GM12875 (cell line): ENCODE data around the gene FMN2.
"Not testable (repeated sequence)": the region's sequence is repeated elsewhere in the genome, so short reads cannot be mapped to it uniquely, and the experiment has no call there.

Experiments
- H3K4me3 ChIP-seq: one replicate; pipeline ENCODE4 v1.5.1; 2011; ENCODE audit warnings: low read depth, low read length, control low read depth
- TF ChIP-seq, protein P1 (sequence below): IDR thresholded peaks from 2 replicates; pipeline ENCODE4 v1.5.1; 2011; ENCODE audit warnings: low read depth, mild to moderate bottlenecking, control low read depth, inconsistent platforms, low read length, moderate library complexity, borderline replicate concordance; ENCODE audit not compliant: insufficient read depth

FMN2 gene

DNA sequence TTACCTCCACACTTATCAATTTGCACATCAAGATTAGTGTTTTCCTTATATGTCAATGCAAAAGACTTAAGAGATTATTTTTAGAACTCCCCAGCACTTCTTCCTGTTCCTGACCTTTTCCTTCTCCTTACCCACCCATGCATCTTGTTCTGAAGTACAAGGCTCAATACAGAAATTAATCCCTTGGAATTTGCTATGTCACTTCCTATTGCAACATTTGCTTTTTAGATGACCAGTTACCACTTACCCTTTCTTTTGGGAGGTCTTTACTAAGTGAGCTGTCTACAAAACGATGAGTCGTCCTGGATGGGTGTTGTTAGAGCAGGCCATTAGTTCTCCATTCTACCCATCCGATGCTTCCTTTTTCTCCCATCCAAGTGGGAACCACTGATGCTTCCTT lies 221.2 kb downstream of the FMN2 start:
- TF ChIP-seq, protein P1, sequence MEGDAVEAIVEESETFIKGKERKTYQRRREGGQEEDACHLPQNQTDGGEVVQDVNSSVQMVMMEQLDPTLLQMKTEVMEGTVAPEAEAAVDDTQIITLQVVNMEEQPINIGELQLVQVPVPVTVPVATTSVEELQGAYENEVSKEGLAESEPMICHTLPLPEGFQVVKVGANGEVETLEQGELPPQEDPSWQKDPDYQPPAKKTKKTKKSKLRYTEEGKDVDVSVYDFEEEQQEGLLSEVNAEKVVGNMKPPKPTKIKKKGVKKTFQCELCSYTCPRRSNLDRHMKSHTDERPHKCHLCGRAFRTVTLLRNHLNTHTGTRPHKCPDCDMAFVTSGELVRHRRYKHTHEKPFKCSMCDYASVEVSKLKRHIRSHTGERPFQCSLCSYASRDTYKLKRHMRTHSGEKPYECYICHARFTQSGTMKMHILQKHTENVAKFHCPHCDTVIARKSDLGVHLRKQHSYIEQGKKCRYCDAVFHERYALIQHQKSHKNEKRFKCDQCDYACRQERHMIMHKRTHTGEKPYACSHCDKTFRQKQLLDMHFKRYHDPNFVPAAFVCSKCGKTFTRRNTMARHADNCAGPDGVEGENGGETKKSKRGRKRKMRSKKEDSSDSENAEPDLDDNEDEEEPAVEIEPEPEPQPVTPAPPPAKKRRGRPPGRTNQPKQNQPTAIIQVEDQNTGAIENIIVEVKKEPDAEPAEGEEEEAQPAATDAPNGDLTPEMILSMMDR = no peak
- no peak overlapping the region for H3K4me3 ChIP-seq

DNA sequence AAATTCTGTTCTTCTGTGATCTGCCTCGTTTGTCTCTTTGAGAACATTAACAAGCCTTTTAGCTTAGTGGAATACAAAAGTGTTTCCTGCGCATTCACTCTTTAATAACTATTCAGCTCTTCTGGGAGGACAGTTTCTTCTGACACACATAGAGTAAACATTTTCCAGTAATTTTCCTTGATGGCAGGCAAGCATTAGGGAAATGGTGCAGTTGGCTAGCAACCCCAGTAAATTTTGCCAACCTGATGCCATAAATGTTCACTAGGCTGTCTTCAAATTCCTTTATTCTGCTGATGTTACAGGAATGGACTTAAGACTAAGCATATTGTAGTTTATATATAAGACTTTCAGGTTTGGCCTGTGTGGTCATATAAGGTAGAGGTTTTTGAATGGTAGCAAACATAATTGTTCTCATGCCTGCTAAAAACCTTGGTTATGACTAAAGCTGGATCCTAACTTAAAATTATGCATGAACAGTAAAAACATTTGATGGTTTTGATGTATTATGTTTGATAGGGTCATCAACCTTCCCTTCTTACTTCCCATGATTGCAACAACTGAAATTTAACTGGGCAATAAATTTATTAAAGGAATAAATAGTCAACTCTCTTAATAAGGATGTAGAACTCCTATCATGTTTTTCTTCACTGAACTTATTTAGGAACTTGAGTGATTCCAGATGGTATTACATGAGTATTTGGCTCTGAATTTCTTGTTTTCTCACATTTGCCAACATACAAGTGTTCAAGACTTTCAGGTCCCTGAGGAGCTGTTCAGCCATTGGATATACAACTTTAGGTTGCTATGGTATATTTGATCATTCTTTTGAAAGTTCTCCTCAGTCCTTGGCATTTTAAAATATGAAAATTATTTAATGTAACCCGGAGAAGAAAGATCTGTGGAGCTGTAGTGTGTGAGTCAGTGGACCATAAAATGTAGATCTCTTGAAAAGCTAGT lies 223.4 kb downstream of the FMN2 start:
- no peak overlapping the region for H3K4me3 ChIP-seq
- TF ChIP-seq, protein P1 = no peak

DNA sequence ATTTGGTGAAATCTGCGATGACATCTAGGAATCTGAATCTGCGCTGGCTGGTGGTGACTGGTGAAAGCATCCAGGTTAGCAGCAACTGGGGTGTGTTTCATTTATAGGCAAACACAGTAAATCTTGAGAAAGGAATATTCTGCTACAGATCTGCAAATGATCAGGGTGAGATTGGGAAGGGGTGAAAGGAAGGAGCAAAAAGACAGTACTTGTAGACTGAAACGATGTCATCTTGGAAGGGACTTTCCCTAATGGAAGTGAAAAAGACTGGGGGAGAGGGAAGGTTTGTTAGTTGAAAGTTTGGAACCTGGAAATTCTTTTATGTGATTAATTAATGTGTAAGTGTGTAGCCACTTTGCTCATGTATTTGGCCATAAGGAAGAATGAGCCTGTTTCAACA lies 228.3 kb downstream of the FMN2 start:
- H3K4me3 ChIP-seq = no peak overlapping the region
- TF ChIP-seq, protein P1 = no peak

DNA sequence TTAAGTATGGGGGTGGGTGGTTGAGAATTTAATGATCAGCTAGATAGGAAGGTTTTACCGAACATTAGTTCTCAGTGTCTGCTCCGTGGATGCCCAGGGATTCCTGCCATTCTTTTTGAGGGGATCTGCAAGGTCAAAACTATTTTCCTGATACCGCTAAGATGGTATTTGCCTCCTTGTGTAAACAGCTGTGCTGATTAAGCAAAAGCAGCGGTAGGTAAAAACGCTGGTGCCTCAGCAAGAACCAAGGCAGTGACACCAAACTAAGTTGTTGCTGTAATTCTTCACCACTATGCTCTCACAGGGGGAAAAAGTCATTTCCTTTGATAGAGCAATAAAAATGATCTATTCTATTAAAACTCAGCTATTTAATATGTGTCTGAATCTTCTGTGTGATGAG lies 229.0 kb downstream of the FMN2 start:
- TF ChIP-seq, protein P1 = no peak

DNA sequence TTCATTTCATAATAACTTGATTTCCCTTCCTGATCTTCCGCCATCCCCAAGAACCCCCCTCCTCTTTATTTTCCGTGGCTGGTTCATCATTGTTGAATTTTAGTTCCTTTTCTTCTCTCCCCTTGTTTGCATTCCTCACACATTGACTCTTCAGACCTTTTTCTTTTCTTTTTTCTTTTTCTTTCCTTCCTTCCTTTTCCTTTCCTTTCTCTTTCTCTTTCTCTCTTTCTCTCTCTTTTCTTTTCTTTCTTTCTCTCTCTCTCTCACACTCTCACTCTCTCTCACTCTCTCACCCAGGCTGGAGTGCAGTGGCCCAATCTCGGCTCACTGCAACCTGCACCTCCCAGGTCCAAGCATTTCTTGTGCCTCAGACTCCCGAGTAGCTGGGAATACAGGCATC lies 231.3 kb downstream of the FMN2 start:
- TF ChIP-seq, protein P1 = no peak
- no peak overlapping the region for H3K4me3 ChIP-seq

More for the DNA sequence above, 229.0 kb downstream of the FMN2 start:
- H3K4me3 ChIP-seq = no peak overlapping the region

DNA sequence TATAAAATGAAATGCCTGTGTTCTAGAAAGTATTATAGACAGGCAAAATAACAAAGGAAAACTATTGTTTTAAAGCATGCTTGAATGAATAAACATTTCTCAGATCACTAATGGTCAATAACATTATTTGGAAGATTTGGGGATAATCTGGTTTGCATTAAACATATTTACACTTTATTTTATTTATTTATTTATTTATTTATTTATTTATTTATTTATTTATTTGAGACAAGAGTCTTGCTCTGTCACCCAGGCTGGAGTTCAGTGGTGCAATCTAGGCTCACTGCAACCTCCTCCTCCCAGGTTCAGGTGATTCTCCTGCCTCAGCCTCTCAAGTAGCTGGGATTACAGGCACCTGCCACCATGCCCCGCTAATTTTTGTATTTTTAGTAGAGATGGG lies 236.7 kb downstream of the FMN2 start:
- not testable (repeated sequence) for H3K4me3 ChIP-seq

DNA sequence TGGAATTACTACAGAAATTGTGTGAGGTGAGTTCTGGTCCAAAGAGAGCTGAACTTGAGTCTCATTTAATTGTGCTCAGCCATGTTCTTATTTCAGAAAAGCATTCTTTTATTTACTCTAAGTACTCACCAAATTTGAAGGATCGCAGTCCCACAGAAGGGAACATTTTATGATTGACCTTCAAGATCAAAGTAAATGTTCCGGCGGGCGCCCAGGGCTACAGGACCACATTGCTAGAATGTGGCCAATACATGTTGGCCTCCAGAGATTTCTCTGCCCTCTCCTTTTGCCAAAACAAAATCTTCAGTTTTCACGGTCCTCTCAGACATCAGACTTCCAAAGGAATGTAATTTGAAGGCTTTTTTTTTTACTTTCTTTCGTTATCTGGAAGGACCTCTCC lies 237.8 kb downstream of the FMN2 start:
- H3K4me3 ChIP-seq = no peak overlapping the region
- TF ChIP-seq, protein P1 = no peak

DNA sequence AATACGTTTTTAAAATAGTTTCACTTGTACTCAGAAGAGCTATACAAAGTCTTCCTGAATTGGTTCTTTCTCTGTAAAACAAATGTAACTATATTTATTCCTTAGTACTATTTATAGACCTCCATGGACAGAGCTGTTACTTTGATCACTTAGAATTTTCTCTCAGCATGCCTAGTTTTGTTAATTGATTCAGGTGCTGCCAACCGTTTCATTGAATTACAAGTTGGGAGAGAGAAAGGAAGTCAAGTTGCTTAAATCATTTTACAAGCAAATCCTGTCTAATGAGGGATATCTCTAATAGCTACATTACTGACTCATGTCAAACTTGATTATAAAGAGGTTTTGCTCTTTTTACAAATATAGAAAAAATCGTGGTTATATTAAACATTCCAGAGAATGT lies 241.0 kb downstream of the FMN2 start:
- no peak overlapping the region for H3K4me3 ChIP-seq
- TF ChIP-seq, protein P1 = no peak
